Activated naive CD4-positive, alpha-beta T cell treated with anti-CD3 and anti-CD28 coated beads, Interleukin-2, amount 50 U/mL, for 16 hours (primary cell): Measurements from ENCODE around the gene C2orf92.
"Not testable (repeated sequence)": the region's sequence is repeated elsewhere in the genome, so short reads cannot be mapped to it uniquely, and the experiment has no call there.

Experiments
- DNase-seq: peaks from one replicate; pipeline ENCODE4 v3.0.0-alpha.2; 2020

Gene C2orf92

GRCh38 chr2:97669448-97669847 is at the start of gene C2orf92:
Gene C2orf92 (plus strand): TSS chr2:97669713. CDS start chr2:97669789, 76 bp downstream.
- no peak for DNase-seq

GRCh38 chr2:97620492-97620891 is 49.0 kb upstream of the C2orf92 start:
- not testable (repeated sequence) for DNase-seq

GRCh38 chr2:97622976-97623375 is 46.5 kb upstream of the C2orf92 start:
- not testable (repeated sequence) for DNase-seq

GRCh38 chr2:97625354-97626048 is 44.0 kb upstream of the C2orf92 start:
- DNase-seq = not testable (repeated sequence)

- DNase-seq = not testable (repeated sequence)
Observed at GRCh38 chr2:97626049-97626430, 43.5 kb upstream of the C2orf92 start.

GRCh38 chr2:97644023-97644717 is 25.3 kb upstream of the C2orf92 start:
- DNase-seq = no peak

GRCh38 chr2:97645112-97645694 is 24.3 kb upstream of the C2orf92 start:
- DNase-seq = no peak

- peak; percentile 99 for DNase-seq
Observed at GRCh38 chr2:97645695-97646629, 23.6 kb upstream of the C2orf92 start, which contains the start of gene COX5B. Gene COX5B (plus strand): TSS chr2:97646062. CDS start chr2:97646087, 25 bp downstream.

- DNase-seq = no peak
Observed at GRCh38 chr2:97646977-97647376, 22.5 kb upstream of the C2orf92 start.

- DNase-seq = no peak
Observed at GRCh38 chr2:97651114-97651513, 18.4 kb upstream of the C2orf92 start.

- no peak for DNase-seq
Observed at GRCh38 chr2:97653473-97653872, 16.0 kb upstream of the C2orf92 start.

GRCh38 chr2:97653874-97654273 is 15.6 kb upstream of the C2orf92 start:
- no peak for DNase-seq

- DNase-seq = no peak
Observed at GRCh38 chr2:97654309-97654708, 15.2 kb upstream of the C2orf92 start.

GRCh38 chr2:97654791-97655190 is 14.7 kb upstream of the C2orf92 start:
- DNase-seq = no peak

GRCh38 chr2:97656129-97656755 is 13.3 kb upstream of the C2orf92 start:
- DNase-seq = no peak

- DNase-seq = no peak
Observed at GRCh38 chr2:97656905-97657587, 12.5 kb upstream of the C2orf92 start.

GRCh38 chr2:97657986-97658690 is 11.4 kb upstream of the C2orf92 start:
- DNase-seq = no peak

GRCh38 chr2:97658691-97659157 is 10.8 kb upstream of the C2orf92 start:
- DNase-seq = no peak

- no peak for DNase-seq
Observed at GRCh38 chr2:97659256-97660043, 10.1 kb upstream of the C2orf92 start.
